Fibroblast of villous mesenchyme (primary cell): ENCODE data around the gene SLC38A10. TPM values are rescaled to one million over a fixed set of nuclear protein-coding genes. Genes with fewer than 3 reads are reported as not detected.

Experiments used
- DNase-seq: peaks from one replicate; pipeline ENCODE4 v3.0.0-alpha.2; 2010; ENCODE audit warnings: low read depth
- H3K4me3 ChIP-seq: 2 replicates; pipeline ENCODE4 v1.5.1; 2011; ENCODE audit warnings: low read depth, mild to moderate bottlenecking, low read length
- total RNA-seq: library from RNA; depleted of rRNA; stranded (reverse); fragments of >200 nt; gene quantifications from 2 replicates; pipeline ENCODE4 v1.2.3, GENCODE V29; 2012
- TF ChIP-seq, protein P1 (sequence below): IDR thresholded peaks from 2 replicates; pipeline ENCODE4 v1.5.1; 2012; ENCODE audit warnings: low read depth, mild to moderate bottlenecking, low read length; ENCODE audit not compliant: insufficient read depth

SLC38A10 gene
- total RNA-seq, 1 donor, result 51.4 TPM

DNA sequence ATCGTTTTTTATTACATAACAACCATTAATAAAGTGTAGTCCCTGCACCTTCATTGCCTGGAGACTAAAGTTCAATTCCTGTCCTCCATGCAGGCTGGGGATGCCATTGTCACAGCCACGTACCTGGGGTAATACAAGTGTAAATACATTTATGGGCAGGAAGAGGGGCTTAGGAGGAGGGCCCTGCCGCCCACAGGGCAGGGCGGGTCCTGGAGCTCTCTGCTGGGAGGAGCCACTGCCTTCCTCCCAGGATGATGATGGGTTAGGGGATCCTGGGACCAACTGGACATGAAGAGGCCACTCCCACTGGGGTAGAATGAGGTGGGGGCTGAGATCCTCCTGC lies 44.1 kb upstream of the SLC38A10 start:
- no peak for DNase-seq
- H3K4me3 ChIP-seq, result no peak overlapping the region
- TF ChIP-seq, protein P1, sequence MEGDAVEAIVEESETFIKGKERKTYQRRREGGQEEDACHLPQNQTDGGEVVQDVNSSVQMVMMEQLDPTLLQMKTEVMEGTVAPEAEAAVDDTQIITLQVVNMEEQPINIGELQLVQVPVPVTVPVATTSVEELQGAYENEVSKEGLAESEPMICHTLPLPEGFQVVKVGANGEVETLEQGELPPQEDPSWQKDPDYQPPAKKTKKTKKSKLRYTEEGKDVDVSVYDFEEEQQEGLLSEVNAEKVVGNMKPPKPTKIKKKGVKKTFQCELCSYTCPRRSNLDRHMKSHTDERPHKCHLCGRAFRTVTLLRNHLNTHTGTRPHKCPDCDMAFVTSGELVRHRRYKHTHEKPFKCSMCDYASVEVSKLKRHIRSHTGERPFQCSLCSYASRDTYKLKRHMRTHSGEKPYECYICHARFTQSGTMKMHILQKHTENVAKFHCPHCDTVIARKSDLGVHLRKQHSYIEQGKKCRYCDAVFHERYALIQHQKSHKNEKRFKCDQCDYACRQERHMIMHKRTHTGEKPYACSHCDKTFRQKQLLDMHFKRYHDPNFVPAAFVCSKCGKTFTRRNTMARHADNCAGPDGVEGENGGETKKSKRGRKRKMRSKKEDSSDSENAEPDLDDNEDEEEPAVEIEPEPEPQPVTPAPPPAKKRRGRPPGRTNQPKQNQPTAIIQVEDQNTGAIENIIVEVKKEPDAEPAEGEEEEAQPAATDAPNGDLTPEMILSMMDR, result no peak

DNA sequence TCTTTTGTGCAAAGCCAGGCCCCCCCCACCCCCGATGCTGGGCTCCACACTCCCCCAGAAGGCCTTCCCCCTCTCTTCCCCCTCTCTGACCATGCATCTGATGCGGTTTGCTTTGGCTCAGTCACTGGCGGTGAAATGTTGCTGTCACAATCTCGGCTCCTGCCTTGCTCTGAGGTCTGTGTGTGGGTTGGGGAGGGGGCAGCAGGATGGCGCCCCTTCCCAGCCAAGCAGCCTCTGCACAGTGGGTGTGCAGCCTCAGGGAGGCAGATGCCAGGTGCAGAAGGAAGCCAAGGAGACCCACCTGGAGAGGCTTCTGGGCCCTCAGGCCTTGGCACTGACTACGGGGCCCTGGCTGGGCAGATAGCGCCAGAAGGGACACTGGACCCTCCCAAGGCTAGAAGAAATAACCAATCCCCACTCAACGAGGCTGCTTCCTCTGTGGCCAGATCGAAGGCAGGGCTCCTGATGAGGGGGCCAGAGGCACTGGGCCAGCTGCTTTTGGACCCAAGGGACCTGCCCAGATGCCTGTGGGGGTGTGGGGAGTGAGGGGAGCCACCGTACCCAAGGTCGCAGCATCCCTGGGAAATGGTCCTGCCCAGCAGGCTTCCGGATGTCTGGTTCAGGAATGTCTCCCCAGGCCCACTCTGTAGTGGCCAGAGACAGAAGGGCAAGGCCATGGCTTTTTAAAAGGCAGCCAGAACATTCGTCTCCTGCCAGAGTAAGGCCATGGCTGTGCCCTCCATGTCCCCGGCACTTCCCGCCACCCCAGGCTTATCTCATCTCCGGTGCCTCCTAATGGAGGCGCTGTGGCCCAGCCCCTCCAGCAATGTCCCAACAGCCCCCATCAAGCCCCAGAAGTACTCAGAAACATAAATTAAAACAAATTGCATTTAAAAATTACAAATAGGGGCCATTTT lies 43.4 kb upstream of the SLC38A10 start:
- DNase-seq, result no peak
- no peak overlapping the region for H3K4me3 ChIP-seq
- TF ChIP-seq, protein P1, result no peak

DNA sequence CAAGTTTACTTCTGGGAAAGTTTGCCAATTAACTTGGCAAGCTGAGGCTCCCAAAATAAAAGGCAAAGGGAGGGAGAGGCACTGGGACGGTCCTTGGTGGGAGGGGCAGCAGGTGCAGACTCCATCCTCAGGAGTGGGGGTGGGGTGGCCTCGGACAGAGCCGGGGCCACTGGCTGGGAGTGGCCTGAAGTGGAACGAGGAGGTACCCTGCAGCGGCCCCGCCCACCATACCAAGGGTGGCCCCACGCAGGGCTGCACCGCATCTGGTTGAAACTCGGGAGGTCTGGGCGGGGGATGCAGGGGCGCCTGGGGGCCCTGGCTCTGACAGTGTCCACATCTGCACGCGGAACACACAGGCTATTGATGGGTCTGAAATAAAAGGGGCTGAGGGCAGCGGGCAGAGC lies 42.4 kb upstream of the SLC38A10 start:
- no peak overlapping the region for H3K4me3 ChIP-seq
- TF ChIP-seq, protein P1, result no peak
- no peak for DNase-seq

DNA sequence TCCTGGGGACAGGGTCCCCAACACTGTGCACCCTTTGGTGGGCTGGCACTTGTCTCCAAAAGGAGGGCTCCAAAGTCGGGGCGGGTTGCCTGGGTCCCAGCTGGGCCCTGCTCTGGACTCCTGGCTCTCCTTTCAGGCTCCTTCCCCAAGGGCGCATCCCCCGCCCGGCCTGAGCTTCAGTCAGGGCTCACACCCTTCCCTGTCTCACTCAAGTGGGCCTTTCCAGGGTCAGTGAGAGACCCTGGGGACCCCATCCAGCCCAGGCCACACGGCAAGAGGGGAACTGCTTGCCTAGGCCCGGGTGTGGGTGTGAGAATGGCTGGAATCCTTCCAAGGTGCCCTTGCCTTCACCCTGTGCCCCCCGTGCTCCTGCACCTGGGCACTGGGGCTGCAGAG lies 41.8 kb upstream of the SLC38A10 start:
- no peak overlapping the region for H3K4me3 ChIP-seq
- TF ChIP-seq, protein P1, result no peak
- DNase-seq, result no peak

DNA sequence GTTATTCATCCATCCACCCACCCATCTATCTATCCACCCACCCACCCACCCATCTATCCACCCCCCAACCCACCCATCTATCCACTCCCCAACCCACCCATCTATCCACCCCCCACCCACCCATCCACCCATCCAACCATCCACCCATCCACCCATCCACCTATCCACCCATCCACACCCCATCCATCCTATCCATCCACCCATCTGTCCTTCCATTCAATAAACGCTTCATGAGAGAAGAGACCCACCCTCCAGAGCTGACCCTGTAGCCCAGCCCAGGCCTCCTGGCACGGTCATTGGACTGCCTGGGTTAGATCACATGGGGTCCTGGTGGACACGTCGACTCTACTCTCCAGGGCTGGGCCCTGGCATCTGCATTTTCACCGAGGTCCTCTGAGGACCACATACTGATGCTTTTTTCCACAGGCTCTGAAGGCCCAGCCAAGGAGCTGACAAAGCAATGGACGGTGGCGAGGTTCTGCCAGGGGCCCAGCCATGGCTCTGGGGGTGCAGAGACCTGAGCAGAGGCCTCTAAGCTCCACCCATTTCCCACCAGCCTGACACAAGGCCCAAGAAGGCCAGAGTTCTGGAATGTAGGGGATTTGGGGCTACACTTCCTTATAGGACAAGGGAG lies 41.3 kb upstream of the SLC38A10 start:
- H3K4me3 ChIP-seq, result no peak overlapping the region
- TF ChIP-seq, protein P1, result no peak
- no peak for DNase-seq

DNA sequence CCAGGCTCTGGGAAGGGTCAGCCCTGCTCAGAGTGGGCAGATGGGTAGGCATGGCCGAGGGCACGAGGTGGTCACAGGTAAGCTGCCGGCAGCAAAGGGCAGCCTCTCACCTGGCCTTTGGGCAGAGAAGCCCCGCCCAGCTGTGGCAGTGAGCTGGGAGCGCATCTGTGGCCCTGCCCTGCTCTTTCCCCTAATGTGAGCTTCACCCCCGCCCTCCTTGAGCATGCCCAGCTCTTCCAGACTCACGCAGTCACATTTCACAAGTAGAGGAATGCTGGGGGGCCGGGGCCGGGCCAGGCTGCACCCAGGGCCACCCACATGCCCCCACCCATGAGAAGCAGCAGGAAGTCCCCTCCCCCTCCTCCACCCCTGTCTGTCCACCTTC lies 40.7 kb upstream of the SLC38A10 start:
- DNase-seq, result no peak
- no peak overlapping the region for H3K4me3 ChIP-seq
- TF ChIP-seq, protein P1, result no peak
